SIG-M5 (cell line): ENCODE data around the gene TBX18.

Experiments
- DNase-seq: peaks from one replicate; lab custom pipeline; 2025; lab: John Stamatoyannopoulos, UW

Gene TBX18

DNA sequence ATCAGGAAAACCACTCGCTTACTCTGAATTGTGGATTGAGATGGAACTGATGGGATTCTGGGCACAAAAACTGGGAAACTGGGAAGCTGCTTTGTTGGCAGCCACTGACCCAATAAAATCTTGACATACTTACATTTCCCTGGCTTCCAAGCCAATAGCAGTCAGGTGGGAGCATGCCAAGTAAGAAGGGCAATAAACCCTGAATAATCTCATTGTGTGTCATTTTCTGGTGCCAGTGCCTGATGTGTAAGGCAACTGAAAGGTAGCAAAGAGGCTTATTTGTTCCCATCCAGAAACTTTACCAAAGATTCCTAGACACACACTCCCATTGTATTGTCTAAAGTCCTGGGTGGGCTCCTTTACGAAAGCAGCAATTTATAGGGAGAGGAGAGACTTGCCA is 93.2 kb downstream of the TBX18 start:
- DNase-seq: no peak

DNA sequence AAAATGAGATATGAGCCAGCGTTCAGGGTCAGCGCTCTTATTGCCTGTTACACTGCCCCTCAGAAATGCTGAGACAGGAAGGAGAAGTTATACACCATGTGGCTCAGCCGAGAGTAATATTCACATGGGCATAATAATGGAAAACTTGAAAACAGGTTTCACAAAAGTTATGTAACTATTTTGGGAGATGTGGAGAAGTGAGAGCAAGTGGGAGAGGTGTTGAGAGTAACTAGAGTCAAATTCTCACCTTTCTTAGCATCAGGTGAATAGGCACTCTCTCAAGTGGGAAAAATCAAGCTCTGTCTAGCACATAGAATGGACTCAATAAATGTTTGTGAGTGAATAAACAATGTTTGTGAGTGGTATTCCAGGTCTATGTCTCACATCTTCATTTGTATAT is 94.5 kb downstream of the TBX18 start:
- no peak for DNase-seq

DNA sequence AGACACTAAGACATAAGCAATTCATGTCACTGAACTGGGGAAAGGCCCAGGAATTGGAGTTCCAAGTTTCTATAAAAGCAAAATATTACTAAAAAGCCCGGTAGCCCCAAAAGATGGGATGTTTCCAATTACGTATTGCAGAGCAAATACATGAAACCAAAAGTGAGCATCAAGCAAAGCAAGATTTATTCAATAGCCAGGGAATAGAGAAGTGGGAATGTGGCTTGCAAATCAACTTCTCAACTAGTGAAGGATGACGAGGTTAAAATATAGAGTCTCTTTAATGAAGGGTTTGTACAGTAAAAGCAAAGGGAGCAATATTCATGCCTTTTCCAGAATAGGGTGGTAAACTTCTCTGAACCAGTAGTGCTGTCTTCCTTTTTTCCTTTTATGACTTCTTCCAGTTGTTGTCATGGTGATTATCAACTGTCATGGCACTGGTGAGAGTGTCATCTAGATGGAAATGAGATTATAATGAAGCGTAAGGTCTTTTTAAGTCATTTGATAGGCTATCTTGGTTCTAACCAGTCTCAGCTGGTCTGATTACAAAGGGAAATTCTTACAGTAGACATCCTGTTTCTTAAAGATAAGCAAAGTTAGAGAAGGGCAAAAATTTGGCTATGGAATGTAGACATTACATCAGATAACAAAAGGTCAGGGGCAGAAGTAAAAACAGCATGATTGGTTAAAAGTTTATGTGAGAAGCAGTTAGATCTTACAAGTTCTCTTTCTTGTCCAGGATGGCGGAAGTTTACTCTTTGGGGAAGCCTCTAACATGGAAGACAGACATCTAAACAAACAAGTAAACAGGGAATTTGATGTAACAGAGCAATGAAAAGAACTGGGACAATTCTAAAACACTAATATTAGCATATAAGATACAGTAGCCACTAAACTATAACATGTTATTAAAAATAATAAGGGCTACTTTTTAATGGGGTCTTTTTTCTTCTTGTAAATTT is 96.9 kb downstream of the TBX18 start:
- DNase-seq: no peak

DNA sequence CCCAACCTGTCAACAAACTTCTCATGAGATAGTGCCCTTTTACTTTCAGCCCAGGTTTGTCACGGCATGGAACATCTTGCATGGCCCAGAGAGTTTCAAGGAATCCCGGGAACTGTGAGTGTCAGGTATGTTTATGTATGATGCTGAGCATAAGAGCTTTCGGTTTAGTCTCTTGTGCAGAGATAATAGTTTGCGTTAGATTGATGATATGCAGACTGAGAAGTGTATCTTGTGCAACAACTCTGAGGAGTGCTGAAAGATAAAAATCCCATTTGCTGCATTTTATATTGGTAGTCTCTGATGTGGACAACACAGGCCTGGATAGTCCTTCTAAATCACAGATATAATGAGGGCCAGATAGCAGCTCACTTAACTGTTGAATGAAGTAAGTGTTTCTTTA is 99.0 kb downstream of the TBX18 start:
- DNase-seq: no peak

DNA sequence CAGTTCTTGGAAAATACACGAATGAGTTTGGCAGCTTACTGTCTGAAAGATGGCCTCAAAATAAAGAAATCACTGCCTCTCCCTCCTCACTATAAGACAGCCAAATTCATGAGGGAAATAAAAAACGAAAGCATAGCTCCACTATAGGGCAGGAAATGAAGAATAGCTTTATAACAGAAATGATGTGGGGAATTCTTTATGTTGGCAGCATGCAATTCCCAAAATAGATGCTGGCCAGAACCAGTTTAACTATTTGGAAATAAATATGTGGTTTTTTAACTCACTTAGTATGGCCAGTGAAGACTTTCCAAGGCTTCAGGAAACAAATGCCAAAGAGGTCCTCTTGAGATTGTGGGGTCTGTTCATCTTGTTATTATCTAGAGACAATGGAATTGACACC is 100.5 kb downstream of the TBX18 start:
- no peak for DNase-seq

DNA sequence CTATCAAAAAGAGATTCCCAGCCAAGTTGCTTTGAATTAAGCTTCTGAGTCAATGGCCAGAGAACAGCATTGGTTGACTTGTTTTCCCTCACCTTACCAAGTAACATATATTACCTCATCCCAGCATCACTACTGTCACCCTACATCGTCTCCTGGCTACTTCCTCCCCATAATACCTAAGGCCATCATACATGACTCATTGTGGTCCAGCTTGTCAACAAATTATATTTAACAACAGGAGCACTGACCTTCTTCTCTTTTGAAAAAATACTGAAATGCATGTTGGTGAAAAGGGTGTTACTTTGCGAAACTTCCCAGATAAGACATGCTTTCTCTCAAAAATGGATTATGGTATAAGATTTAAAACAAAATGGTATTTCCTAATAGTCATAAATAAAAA is 106.9 kb downstream of the TBX18 start:
- DNase-seq: no peak

DNA sequence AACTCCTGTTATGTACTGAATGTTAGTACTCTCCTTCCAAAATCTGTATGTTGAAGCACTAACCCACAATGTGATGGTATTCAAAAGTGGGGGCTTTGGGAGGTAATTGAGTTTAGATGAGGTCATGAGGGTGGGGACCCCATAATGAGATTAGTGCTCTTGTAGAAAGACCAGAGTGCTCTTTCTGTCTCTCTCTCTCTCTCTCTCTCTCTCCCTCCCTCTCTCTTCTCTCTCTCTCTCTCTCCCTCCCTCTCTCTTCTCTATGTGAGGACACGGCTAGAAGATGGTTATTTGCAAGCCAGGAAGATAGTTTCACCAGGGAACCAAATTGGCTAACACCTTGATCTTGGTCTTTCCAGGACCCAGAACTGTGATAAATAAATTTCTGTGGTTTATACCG is 107.4 kb downstream of the TBX18 start:
- DNase-seq: no peak

DNA sequence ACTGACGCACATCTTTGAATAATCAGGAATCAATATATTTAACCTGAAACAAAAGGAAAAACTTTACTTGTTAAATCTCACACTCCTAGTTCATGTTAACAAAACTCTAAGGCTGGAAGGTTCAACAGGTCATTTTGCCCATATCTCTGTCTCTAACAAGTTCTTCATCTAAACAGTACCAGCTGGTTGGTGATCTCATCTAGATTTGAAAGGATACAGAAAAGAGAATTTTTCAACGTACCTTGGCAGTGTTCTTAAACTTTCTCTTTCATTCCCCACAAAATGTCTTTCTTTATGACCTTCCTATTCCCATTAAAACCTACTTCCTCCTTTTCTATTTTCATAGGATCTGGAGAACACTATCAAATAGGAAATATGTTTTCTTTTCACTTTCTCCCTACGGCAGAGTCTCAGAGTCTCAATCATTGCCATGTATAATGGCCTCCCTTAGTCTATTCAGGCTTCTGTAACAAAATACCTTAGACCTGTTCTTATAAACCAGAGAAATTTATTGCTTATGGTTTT is 111.3 kb downstream of the TBX18 start:
- no peak for DNase-seq

DNA sequence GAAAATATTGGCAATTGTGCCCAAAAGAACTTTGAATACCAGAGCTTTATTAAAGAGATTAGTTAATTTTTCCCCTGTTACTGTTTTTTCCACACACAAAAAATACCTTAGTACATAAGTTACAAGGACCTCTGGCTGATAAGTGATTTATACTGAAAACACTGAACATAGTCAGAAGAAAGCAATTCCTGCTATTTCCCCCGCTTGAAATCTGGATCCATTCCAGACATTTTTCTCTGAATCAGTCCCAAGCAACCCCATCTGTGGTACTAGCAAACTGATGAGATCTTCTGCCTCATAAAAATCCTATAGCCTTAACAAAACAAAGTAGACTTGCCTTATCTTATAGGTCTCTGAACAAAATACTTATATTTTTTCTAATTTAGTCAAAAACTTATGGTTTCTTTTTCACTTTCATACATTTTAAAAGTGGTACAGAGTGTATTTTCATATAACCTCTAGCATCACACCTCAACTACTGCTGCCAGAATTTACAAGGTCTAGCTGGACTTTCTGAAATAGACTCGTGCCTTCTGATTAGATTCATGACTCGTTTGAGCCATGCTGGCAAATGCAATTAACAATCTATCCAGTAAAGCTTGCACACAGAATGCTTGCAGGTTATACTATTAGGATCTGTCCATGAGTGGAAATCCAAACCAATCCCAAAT is 111.9 kb downstream of the TBX18 start:
- no peak for DNase-seq

DNA sequence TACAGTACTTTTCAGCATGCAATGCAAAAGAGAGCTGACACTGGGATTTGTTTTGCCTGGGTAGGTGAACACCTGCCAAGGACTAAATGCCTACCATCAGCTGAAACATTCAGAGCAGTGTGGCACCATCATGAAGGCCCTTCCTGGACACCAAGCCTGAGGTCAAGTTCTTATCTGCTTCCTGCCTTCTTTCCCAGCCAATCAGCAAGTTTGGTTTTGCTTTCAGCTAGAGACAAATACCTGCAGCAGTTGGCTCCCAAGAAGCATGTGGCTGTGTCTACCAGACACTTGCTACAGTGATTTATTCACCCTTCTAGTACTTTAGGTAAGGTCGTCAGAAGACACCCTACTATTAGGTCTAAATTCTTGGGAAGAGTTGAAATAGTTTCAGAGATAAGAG is 112.8 kb downstream of the TBX18 start:
- DNase-seq: no peak

DNA sequence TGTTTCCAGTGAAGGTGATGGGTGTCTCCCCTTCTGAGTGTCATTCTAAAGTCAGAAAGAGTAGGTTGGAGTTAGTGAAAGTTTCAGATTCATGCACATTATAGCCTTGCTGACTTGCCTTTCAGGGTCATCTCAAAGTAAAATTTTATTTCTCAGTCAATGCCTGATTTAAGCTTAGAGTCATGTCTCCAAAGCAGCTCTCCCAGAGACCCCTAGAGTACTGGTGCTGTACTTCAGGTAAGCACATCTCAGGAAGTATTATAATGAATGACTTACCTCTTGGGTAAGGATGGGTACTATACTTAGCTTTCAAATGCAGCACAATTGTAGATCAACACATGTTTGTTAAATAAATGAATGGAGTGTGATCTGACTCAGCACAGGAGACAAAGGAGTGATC is 116.0 kb downstream of the TBX18 start:
- DNase-seq: no peak

DNA sequence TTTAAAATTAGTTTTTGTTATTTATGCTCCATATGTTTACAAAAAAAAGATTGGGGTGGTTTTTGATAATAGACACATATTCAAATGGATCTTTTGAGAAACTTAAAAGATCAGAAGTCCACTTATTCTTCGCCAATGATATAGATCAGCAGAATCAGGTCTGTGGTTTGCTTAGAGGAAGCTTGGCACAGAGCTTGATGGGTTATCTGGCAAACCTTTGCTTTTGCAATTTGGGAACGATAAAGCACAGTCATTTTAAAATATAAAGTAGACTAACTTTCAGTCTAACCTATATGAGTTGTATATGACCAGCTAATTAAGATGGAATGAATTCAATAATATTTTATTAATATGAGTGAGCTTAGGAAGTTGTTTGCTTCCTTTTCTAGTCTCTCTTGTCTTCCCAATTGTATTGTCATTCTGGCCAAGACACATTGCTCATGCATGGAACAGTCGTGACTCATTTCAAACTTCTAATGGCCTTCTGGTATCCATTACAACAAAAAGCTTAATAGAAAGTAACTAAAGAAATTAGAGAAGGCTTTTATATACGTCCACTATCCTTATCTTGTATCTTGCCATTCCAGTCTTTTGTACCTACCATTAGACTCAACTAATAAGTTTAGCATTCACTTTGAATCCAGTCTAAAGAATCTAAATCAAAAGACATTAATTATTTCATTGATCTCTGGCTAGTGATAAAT is 118.7 kb downstream of the TBX18 start:
- DNase-seq: no peak

DNA sequence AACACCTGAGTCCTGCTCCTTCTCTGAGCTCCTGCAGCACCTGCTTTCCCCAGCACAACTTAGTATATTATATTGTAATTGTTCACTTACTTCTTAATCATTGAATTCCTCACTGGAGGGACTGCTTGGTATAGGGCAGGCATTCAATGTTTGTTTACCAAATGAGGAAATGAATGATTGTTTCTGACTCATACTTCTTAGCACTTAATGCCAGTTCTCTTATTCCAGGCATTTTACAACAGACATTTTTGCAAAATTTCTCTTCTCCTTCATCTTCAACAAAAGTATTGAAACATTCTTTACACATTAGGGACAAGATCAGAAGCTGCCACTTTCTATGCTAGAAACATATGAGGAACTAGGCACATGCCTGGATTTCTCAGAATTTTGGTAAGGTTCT is 119.4 kb downstream of the TBX18 start:
- DNase-seq: no peak

DNA sequence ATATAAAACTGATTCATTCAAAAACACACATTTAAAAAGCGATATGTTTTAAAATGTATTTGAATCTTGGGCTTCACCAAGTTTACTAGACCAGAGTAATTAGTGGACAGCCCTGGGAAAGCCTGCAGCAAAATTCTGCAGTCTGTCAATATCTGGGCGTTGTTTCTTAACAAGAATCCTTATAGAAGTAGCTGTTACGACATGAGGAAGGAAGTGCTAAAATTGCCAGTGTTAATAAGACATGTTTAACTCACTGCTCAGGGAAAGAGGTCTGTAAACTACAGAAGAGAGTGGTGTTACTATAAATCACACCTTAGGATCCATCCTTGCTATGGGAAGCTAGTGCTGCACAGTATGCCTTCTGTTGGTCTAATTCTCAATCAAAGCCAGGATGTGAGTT is 120.6 kb downstream of the TBX18 start:
- no peak for DNase-seq

DNA sequence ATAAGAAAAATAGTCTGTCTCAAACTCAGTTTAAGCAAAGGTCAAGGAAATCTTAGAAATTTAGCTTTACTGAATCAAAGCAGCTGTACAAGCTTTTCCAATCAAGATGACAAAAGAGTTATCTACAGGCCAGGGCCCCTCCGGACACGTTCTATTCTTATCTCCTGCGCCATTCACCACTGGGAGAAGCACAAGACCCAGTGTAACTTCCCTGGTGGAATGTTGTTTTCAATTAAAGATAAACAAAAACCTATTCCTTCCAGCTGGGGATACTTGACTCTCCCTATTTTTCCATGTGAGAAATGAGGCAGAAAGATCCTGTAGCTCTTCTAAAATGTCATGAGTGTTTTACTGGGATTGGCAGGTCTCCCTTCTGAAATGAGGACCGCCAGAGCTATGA is 123.3 kb downstream of the TBX18 start:
- no peak for DNase-seq

DNA sequence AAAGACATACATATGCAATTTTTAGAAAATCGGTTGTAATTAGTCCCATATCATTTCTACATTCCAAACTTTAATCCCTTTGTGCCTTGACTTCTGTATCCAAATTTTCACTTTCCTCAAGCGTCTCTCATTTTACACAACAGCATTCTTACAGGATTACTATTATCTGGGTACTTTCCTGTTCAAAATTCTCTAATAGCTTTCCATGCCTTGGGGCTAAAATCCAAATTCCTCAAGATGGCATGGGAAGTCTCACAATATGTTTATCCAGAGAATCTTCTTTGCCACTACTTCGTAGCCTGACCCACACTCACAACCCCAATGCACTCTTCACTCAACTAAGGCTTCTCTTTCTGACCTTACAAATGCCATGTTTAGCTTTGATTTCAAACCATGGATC is 125.0 kb downstream of the TBX18 start:
- no peak for DNase-seq

DNA sequence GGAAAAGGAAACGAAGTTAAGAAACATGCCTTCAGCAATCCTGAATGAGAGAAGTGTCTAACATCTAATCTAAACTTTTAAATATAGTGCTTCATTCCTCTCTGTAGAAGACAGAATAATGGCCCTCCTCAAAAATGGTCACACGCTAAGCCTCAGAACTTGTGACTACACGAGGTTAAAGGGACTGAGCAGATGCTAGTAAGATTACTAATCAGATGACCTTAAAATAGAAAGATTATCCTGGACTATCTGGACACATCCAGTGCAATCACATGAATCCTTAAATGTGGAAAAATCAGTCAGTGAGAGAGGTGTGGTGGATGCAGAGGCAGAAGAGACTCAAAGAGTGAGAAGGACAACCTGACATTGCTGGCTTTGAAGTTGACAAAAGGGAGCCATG is 126.1 kb downstream of the TBX18 start:
- DNase-seq: no peak
